ENCODE measurements around the gene STIL.

DNA sequence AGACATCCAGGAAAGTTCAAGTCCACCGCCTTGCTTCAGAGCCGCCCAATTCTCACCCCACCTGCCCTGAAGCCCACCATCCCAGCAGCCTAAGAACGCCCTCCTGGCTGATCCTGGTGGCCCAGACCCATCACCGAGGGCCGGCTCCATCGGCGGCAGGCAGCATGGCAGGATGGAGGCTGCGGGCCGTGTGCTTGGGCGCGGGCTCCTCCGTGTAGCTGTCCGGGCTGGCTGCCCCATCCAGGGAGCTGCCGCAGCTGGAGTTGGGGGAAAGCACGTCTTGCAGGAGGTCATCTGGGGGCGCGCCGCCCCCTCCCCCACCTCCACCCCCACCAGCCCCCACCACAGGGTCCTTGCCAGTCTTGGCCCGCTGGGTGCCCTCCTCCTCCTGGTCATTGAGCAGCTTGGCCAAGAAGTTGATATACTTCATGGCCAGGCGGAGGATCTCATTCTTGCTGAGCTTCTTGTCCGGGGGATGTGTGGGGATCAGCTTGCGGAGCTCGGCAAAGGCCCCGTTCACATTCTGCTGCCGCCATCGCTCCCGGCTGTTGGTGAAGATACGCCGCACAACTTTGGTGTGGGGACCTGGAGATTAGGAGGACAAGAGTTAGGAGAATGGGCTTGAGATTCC is 94.2 kb downstream of the STIL start:
- no peak for TF ChIP-seq CTCF (conservative IDR thresholded peaks at IDR 0.05 in 1 of 2, IDR thresholded peaks at IDR 0.05 in 1 of 2; ENCODE audit: extremely low read depth in 1 of 2, insufficient read depth in 1 of 2, low read depth in 1 of 2, low read length in 2 of 2)
- TF ChIP-seq EZH2 (IDR thresholded peaks at IDR 0.05; ENCODE audit: borderline replicate concordance, low read length): no peak
